ENCODE results near the gene FAM47E. TPM values are rescaled to one million over a fixed set of nuclear protein-coding genes. Genes with fewer than 3 reads are reported as not detected.

FAM47E gene
- total RNA-seq, 1 experiment from 2014 or later: 0.72 TPM

DNA sequence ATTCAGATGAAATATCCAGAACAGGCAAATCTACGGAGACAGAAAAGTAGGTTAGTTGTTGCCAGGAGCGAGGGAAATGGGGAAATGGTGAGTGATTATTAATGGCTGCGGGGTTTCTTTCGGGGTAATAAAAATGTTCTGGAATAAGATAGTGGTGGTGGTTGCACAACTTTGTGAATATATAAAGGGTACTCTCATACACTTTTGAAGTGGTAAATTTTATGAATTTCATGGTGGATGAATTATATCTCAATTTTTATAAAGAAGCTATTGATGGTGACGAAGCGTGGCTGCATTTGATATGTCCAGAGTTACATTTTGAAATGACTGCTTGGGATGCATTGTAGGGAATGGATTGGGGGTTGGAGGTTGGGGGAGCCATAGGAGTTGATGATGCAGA, 16.3 kb downstream of the FAM47E start:
- Histone ChIP-seq H3K4me3 (ENCODE audit: low read depth in 2 of 2, low read length in 2 of 2) (no peak overlapping the region), H3K4me1 (ENCODE audit: control insufficient read depth, insufficient read depth, low read length) (no peaks in the 10 kb centered on the region), H3K36me3 (ENCODE audit: control insufficient read depth, insufficient read depth, low read length) (no peaks in the 10 kb centered on the region), H3K27ac (ENCODE audit: low read length) (no peak overlapping the region), H3K9me3 (ENCODE audit: control insufficient read depth, insufficient read depth, low read depth, low read length) (no peaks in the 10 kb centered on the region), H3K27me3 (ENCODE audit: control insufficient read depth, insufficient read depth, low read length) (no peaks in the 10 kb centered on the region; the same call in 1 of the 2 replicates)
- DNase-seq (ENCODE audit: low read depth, low spot score) (no peak), ATAC-seq (no peak)
- TF ChIP-seq POLR2AphosphoS5 (IDR thresholded peaks at IDR 0.05; ENCODE audit: low read depth, low read length) (no peak), SIN3A (IDR thresholded peaks at IDR 0.05; ENCODE audit: borderline replicate concordance, insufficient read depth, low read depth, low read length) (no peak), TCF7L2 (IDR thresholded peaks at IDR 0.05; ENCODE audit: low read depth, low read length) (no peak)
- TF ChIP-seq, protein P1, sequence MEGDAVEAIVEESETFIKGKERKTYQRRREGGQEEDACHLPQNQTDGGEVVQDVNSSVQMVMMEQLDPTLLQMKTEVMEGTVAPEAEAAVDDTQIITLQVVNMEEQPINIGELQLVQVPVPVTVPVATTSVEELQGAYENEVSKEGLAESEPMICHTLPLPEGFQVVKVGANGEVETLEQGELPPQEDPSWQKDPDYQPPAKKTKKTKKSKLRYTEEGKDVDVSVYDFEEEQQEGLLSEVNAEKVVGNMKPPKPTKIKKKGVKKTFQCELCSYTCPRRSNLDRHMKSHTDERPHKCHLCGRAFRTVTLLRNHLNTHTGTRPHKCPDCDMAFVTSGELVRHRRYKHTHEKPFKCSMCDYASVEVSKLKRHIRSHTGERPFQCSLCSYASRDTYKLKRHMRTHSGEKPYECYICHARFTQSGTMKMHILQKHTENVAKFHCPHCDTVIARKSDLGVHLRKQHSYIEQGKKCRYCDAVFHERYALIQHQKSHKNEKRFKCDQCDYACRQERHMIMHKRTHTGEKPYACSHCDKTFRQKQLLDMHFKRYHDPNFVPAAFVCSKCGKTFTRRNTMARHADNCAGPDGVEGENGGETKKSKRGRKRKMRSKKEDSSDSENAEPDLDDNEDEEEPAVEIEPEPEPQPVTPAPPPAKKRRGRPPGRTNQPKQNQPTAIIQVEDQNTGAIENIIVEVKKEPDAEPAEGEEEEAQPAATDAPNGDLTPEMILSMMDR (IDR thresholded peaks at IDR 0.05): no peak
- TF ChIP-seq, protein P2, sequence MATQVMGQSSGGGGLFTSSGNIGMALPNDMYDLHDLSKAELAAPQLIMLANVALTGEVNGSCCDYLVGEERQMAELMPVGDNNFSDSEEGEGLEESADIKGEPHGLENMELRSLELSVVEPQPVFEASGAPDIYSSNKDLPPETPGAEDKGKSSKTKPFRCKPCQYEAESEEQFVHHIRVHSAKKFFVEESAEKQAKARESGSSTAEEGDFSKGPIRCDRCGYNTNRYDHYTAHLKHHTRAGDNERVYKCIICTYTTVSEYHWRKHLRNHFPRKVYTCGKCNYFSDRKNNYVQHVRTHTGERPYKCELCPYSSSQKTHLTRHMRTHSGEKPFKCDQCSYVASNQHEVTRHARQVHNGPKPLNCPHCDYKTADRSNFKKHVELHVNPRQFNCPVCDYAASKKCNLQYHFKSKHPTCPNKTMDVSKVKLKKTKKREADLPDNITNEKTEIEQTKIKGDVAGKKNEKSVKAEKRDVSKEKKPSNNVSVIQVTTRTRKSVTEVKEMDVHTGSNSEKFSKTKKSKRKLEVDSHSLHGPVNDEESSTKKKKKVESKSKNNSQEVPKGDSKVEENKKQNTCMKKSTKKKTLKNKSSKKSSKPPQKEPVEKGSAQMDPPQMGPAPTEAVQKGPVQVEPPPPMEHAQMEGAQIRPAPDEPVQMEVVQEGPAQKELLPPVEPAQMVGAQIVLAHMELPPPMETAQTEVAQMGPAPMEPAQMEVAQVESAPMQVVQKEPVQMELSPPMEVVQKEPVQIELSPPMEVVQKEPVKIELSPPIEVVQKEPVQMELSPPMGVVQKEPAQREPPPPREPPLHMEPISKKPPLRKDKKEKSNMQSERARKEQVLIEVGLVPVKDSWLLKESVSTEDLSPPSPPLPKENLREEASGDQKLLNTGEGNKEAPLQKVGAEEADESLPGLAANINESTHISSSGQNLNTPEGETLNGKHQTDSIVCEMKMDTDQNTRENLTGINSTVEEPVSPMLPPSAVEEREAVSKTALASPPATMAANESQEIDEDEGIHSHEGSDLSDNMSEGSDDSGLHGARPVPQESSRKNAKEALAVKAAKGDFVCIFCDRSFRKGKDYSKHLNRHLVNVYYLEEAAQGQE (IDR thresholded peaks at IDR 0.05; ENCODE audit: insufficient read depth in 1 of 2, low read depth in 2 of 2, low read length in 1 of 2): no peak
- CTCF ChIA-PET: no interaction called here
- intact Hi-C loops (cut with micrococcal nuclease; ENCODE audit: unreplicated experiment): no loop called here
- in situ Hi-C loops (cut with HindIII; ENCODE audit: low pct_unique_long_range_greater_than_20kb, low sequenced_read_pairs): no loop called here
- POLR2A ChIA-PET: no interaction called here
- BruUV-seq (replicated peaks): no TSS peak

DNA sequence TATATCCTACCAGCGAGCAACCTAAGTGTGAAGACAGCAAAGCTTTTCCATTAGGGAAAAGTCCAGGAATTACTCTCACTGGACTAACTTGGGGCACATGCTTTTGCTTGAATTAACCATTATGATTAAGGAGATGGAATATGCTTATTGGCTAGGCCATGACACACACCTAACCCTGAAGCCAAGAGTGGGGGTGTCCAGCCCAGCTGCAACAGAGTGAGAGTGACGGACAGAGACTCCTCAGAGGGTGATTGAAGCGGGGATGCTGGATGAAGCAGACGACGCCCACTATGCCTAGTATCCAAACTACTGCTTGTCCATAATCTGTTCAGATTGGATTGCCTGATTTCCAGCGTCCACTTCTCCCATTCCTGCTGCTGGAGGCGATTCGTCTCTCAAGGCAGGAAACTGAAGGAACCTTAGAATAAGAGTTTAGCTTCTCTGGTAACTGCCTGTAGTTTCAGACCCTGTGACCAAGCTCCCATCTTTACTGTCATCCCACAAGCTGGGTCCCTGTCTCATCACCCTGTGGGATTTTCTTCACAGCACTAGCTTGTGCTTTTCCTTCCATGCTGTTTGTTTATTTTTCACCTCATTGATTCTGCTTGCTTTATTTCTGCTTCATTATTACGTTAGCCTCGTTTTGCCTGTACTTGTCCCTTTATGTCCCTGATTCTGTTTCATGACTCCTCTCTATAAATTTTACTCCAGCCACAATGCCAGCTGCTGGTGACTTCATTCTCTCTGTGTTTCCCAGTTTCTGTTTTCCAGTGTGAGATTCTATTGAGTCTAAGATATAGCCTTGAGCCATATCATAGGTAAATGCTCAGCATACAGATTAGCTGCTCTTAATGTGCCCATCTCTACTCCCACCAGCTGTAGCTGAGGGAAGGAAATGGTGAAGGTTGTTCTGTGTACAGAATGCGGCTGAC, 19.0 kb downstream of the FAM47E start:
- no peak for TF ChIP-seq SIN3A (IDR thresholded peaks at IDR 0.05; ENCODE audit: borderline replicate concordance, insufficient read depth, low read depth, low read length)
- CTCF ChIA-PET: no interaction called here
- ATAC-seq: no peak
- Histone ChIP-seq H3K4me1 (ENCODE audit: control insufficient read depth, insufficient read depth, low read length) (no peaks in the 10 kb centered on the region), H3K27me3 (ENCODE audit: control insufficient read depth, insufficient read depth, low read length) (no peaks in the 10 kb centered on the region), H3K36me3 (ENCODE audit: control insufficient read depth, insufficient read depth, low read length) (no peaks in the 10 kb centered on the region), H3K9me3 (ENCODE audit: control insufficient read depth, insufficient read depth, low read depth, low read length) (no peaks in the 10 kb centered on the region), H3K27ac (ENCODE audit: low read length) (no peak overlapping the region), H3K4me3 (ENCODE audit: low read depth in 2 of 2, low read length in 2 of 2) (no peak overlapping the region)
- intact Hi-C loops (cut with micrococcal nuclease; ENCODE audit: unreplicated experiment) (no loop called here), in situ Hi-C loops (cut with HindIII; ENCODE audit: low pct_unique_long_range_greater_than_20kb, low sequenced_read_pairs) (no loop called here)
- POLR2A ChIA-PET: no interaction called here
- DNase-seq (ENCODE audit: low read depth, low spot score): no peak
- BruUV-seq (replicated peaks): no TSS peak

DNA sequence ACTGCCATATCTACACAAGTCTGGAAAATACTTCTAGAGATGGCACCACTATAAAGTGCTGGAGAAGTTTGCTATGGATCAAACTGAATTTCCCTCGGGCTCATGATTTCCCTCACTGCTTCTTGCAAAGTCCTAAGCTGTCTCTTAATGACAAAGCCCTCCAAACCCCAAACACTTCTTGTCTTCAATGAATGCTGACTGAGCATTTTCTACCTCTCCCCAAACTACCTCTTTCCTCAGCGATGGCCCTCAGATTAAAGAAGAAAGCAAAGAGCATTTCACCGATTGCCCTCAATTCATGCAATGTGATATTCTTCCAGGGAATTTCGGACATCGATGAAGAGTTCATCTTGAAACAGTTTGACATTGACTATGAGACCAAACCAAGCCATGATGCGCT, 19.7 kb downstream of the FAM47E start:
- H3K36me3 ChIP-seq (ENCODE audit: control insufficient read depth, insufficient read depth, low read length): no peaks in the 10 kb centered on the region
- in situ Hi-C loops (cut with HindIII; ENCODE audit: low pct_unique_long_range_greater_than_20kb, low sequenced_read_pairs) (no loop called here), intact Hi-C loops (cut with micrococcal nuclease; ENCODE audit: unreplicated experiment) (no loop called here)
- TF ChIP-seq TCF7L2 (IDR thresholded peaks at IDR 0.05; ENCODE audit: low read depth, low read length) (no peak), SIN3A (IDR thresholded peaks at IDR 0.05; ENCODE audit: borderline replicate concordance, insufficient read depth, low read depth, low read length) (no peak), POLR2AphosphoS5 (IDR thresholded peaks at IDR 0.05; ENCODE audit: low read depth, low read length) (no peak)
- TF ChIP-seq, protein P2 (IDR thresholded peaks at IDR 0.05; ENCODE audit: insufficient read depth in 1 of 2, low read depth in 2 of 2, low read length in 1 of 2): no peak
- TF ChIP-seq, protein P1 (IDR thresholded peaks at IDR 0.05): no peak
- CTCF ChIA-PET: no interaction called here
- POLR2A ChIA-PET: no interaction called here
- no peak overlapping the region for H3K4me3 ChIP-seq (ENCODE audit: low read depth in 2 of 2, low read length in 2 of 2)
- DNase-seq (ENCODE audit: low read depth, low spot score) (no peak), ATAC-seq (no peak)
- H3K9me3 ChIP-seq (ENCODE audit: control insufficient read depth, insufficient read depth, low read depth, low read length): no peaks in the 10 kb centered on the region
- no peak overlapping the region for H3K27ac ChIP-seq (ENCODE audit: low read length)
- no peaks in the 10 kb centered on the region for H3K27me3 ChIP-seq (ENCODE audit: control insufficient read depth, insufficient read depth, low read length)
- BruUV-seq (replicated peaks): no TSS peak
- no peaks in the 10 kb centered on the region for H3K4me1 ChIP-seq (ENCODE audit: control insufficient read depth, insufficient read depth, low read length)

All from Panc1 (cell line).